B cell (primary cell): Measurements from ENCODE around the gene ARPC1A. TPM values are rescaled to one million over a fixed set of nuclear protein-coding genes. Genes with fewer than 3 reads are reported as not detected.
A peak's percentile ranks its signal among the peaks of the same experiment; 100 is the strongest.

Source experiments
- ATAC-seq: fragments of 200-7000 bp; cut with Tn5 transposase; one replicate; pipeline ENCODE4 v1.10.0; 2021; ENCODE audit warnings: low read depth, mild to moderate bottlenecking, moderate number of reproducible peaks, moderate library complexity
- CTCF ChIA-PET: fragments of 350-600 bp; sonication (Branson Sonifier 250); formaldehyde crosslinking; loops from one replicate; lab custom pipeline; 2021; ENCODE audit warnings: antibody characterized with exemption, inconsistent platforms; lab: Charles Lee
- POLR2A ChIA-PET: fragments of 350-600 bp; sonication (Branson Sonifier 250); formaldehyde crosslinking; loops from one replicate; lab custom pipeline; 2021; ENCODE audit warnings: antibody characterized with exemption; lab: Charles Lee
- DNase-seq: peaks from one replicate; pipeline ENCODE4 v3.0.0; 2013
- H2AFZ ChIP-seq: 2 replicates; pipeline ENCODE4 v1.6.1; 2012; ENCODE audit warnings: mild to moderate bottlenecking, low read depth, low read length; ENCODE audit not compliant: insufficient read depth, poor library complexity, severe bottlenecking
- H3K27ac ChIP-seq, 2 donors: 1 replicate in 1 of 2; 2 replicates in 1 of 2; pipeline ENCODE4 v1.5.1; 2012 to 2013; ENCODE audit warnings: low read length in 2 of 2, mild to moderate bottlenecking in 2 of 2, moderate library complexity in 1 of 2
- H3K27me3 ChIP-seq, 4 experiments: fragments of 200-600 bp in 1 of 4; sonication (generic) in 1 of 4; replicated peaks in 1 of 4; 1 replicate in 2 of 4; 2 replicates in 2 of 4; pipeline versions ENCODE4 v1.6.1 to v1.7.0; 2013 to 2016; ENCODE audit warnings: low read length in 3 of 4, mild to moderate bottlenecking in 2 of 4, mixed read lengths in 1 of 4, moderate library complexity in 1 of 4; ENCODE audit not compliant: insufficient read depth in 4 of 4, control insufficient read depth in 3 of 4; ENCODE audit errors: control extremely low read depth in 1 of 4
- H3K36me3 ChIP-seq, 2 experiments: replicated peaks in 1 of 2; 1 replicate in 1 of 2; 2 replicates in 1 of 2; pipeline versions ENCODE4 v1.6.1 to v1.7.1; 2013; ENCODE audit warnings: low read length in 1 of 2; ENCODE audit not compliant: insufficient read depth in 2 of 2, control insufficient read depth in 1 of 2; ENCODE audit errors: control extremely low read depth in 1 of 2, extremely low read depth in 1 of 2
- H3K4me1 ChIP-seq, 2 donors: fragments of 200-600 bp in 1 of 2; sonication (generic) in 1 of 2; 1 replicate in 1 of 2; 2 replicates in 1 of 2; pipeline versions ENCODE4 v1.5.1 to v1.6.1; 2013 to 2017; ENCODE audit warnings: low read length in 2 of 2; ENCODE audit not compliant: control insufficient read depth in 2 of 2, insufficient read depth in 2 of 2
- H3K4me2 ChIP-seq: replicated peaks from 2 replicates; pipeline ENCODE3; 2012; ENCODE audit warnings: mild to moderate bottlenecking, low read depth, low read length; ENCODE audit not compliant: poor library complexity, severe bottlenecking
- H3K4me3 ChIP-seq, 5 experiments: fragments of 200-600 bp in 1 of 5; sonication (generic) in 1 of 5; 1 replicate in 3 of 5; 2 replicates in 2 of 5; pipeline versions ENCODE4 v1.5.1 to v1.7.0; 2011 to 2016; ENCODE audit warnings: low read length in 4 of 5, mild to moderate bottlenecking in 4 of 5, low read depth in 2 of 5, control low read depth in 1 of 5, moderate library complexity in 1 of 5; ENCODE audit not compliant: insufficient read depth in 1 of 5; ENCODE audit errors: control extremely low read depth in 1 of 5, extremely low read depth in 1 of 5
- H3K79me2 ChIP-seq: fragments of 200-600 bp; sonication (generic); one replicate; pipeline ENCODE4 v1.6.0; 2016; ENCODE audit warnings: low read length; ENCODE audit not compliant: control insufficient read depth, insufficient read depth
- H3K9ac ChIP-seq: fragments of 200-600 bp; sonication (generic); 2 replicates; pipeline ENCODE4 v1.6.1; 2017; ENCODE audit warnings: mild to moderate bottlenecking, low read length, moderate library complexity
- H3K9me3 ChIP-seq, 3 donors: one replicate each; pipeline versions ENCODE4 v1.6.1 to v1.7.1; 2013; ENCODE audit warnings: low read length in 2 of 3; ENCODE audit not compliant: control insufficient read depth in 2 of 3, insufficient read depth in 1 of 3; ENCODE audit errors: control extremely low read depth in 1 of 3
- H4K20me1 ChIP-seq: 2 replicates; pipeline ENCODE4 v1.6.0; 2012; ENCODE audit warnings: mild to moderate bottlenecking, low read length; ENCODE audit not compliant: insufficient read depth, control insufficient read depth, poor library complexity, severe bottlenecking
- H3K27ac Mint-ChIP-seq: one replicate; pipeline ENCODE4 v1.8.0; 2021; ENCODE audit warnings: mixed read lengths
- H3K27me3 Mint-ChIP-seq: one replicate; pipeline ENCODE4 v1.8.0; 2021; ENCODE audit warnings: mixed read lengths
- H3K4me1 Mint-ChIP-seq: one replicate; pipeline ENCODE4 v1.8.0; 2021; ENCODE audit warnings: mixed read lengths
- H3K4me3 Mint-ChIP-seq: one replicate; pipeline ENCODE4 v1.8.0; 2021; ENCODE audit warnings: mixed read lengths
- H3K9me3 Mint-ChIP-seq: one replicate; pipeline ENCODE4 v1.8.0; 2022; ENCODE audit warnings: mixed read lengths; ENCODE audit not compliant: insufficient read depth
- CTCF ChIP-seq: fragments of 200-600 bp; IDR thresholded peaks from one replicate; pipeline ENCODE4 v1.8.0; 2022; ENCODE audit warnings: antibody characterized with exemption, mild to moderate bottlenecking
- EZH2 ChIP-seq: IDR thresholded peaks from 2 replicates; pipeline ENCODE4 v1.6.1; 2012; ENCODE audit warnings: borderline replicate concordance, low read depth, mild to moderate bottlenecking, moderate library complexity, low read length; ENCODE audit not compliant: insufficient read depth, poor library complexity, severe bottlenecking
- WGBS: methylation state at CpG from one replicate; pipeline ENCODE4 v1.1.5; 2013; ENCODE audit warnings: missing lambda C conversion rate; ENCODE audit not compliant: insufficient coverage; 5-methylcytosine and 5-hydroxymethylcytosine counted together
- intact Hi-C: fragments of 100-400 bp; cut with micrococcal nuclease; formaldehyde crosslinking; loops from one replicate; pipeline ENCODE4 v1.10.0; 2022
- polyA plus RNA-seq: library from polyadenylated mRNA; depleted of rRNA; stranded (reverse); fragments of >200 nt; gene quantifications from 2 replicates; pipeline ENCODE4 v1.2.3, GENCODE V29; 2012
- total RNA-seq, 2 donors: library from RNA; stranded (reverse); fragments of 120-200 nt in 1 of 2; gene quantifications; 1 replicate in 1 of 2; 2 replicates in 1 of 2; pipeline versions ENCODE4 v1.2.3 to v1.2.4, GENCODE V29; 2013 to 2022

ARPC1A gene
- total and polyA plus RNA-seq, 2 donors (not counting 1 experiment from before 2014, with no cell fraction given) = 41.7 to 45.5 TPM

- Mint-ChIP-seq H3K27ac (peak overlapping the region; percentile 37), H3K4me1 (peaks cover 20% of the 10 kb centered on the region), H3K27me3 (no peaks in the 10 kb centered on the region), H3K9me3 (no peaks in the 10 kb centered on the region), H3K4me3 (no peak overlapping the region)
- 83% methylated on average over 9 of the region's 21 CpGs for WGBS
- H3K27me3 ChIP-seq = no peaks in the 10 kb centered on the region
- H4K20me1 ChIP-seq = peaks cover 88% of the 10 kb centered on the region
- intact Hi-C loops = no loop called here
- no peak overlapping the region for H3K9ac ChIP-seq
- H3K9me3 ChIP-seq = no peaks in the 10 kb centered on the region
- no peak overlapping the region for H3K4me3 ChIP-seq
- H3K27ac ChIP-seq = no peak overlapping the region
- ChIA-PET POLR2A (no interaction called here), CTCF (interaction anchor here (1.1 kb wide), 1 partner anchor 31 kb away, joined by 3 read pairs; no protein-coding TSS in a partner anchor)
- H3K36me3 ChIP-seq = peaks cover 7 to 70% of the 10 kb centered on the region in 2 experiments
- TF ChIP-seq EZH2 (no peak), CTCF (no peak)
- no peak overlapping the region for H2AFZ ChIP-seq
- ATAC-seq (no peak), DNase-seq (no peak)
- peaks cover 12 to 20% of the 10 kb centered on the region in 2 donors for H3K4me1 ChIP-seq
- peaks cover 20% of the 10 kb centered on the region for H3K79me2 ChIP-seq
- no peak overlapping the region for H3K4me2 ChIP-seq
Observed at GRCh38 chr7:99396418-99397296, 71.0 kb downstream of the ARPC1A start.
